NCI-H446 (cell line): Measurements from ENCODE around the gene PPM1J.
"Not testable (repeated sequence)": the region's sequence is repeated elsewhere in the genome, so short reads cannot be mapped to it uniquely, and the experiment has no call there.

Experiments
- DNase-seq, 2 experiments: peaks; one replicate each; lab custom pipeline; 2025; lab: John Stamatoyannopoulos, UW

The PPM1J gene, protein sequence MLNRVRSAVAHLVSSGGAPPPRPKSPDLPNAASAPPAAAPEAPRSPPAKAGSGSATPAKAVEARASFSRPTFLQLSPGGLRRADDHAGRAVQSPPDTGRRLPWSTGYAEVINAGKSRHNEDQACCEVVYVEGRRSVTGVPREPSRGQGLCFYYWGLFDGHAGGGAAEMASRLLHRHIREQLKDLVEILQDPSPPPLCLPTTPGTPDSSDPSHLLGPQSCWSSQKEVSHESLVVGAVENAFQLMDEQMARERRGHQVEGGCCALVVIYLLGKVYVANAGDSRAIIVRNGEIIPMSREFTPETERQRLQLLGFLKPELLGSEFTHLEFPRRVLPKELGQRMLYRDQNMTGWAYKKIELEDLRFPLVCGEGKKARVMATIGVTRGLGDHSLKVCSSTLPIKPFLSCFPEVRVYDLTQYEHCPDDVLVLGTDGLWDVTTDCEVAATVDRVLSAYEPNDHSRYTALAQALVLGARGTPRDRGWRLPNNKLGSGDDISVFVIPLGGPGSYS

GRCh38 chr1:112715264-112716053, at the start of gene PPM1J:
TSS of gene PPM1J (minus strand) at chr1:112715332. CDS start at chr1:112715301, 31 bp downstream.
- peak; percentile 57 to 92 for DNase-seq

DNA sequence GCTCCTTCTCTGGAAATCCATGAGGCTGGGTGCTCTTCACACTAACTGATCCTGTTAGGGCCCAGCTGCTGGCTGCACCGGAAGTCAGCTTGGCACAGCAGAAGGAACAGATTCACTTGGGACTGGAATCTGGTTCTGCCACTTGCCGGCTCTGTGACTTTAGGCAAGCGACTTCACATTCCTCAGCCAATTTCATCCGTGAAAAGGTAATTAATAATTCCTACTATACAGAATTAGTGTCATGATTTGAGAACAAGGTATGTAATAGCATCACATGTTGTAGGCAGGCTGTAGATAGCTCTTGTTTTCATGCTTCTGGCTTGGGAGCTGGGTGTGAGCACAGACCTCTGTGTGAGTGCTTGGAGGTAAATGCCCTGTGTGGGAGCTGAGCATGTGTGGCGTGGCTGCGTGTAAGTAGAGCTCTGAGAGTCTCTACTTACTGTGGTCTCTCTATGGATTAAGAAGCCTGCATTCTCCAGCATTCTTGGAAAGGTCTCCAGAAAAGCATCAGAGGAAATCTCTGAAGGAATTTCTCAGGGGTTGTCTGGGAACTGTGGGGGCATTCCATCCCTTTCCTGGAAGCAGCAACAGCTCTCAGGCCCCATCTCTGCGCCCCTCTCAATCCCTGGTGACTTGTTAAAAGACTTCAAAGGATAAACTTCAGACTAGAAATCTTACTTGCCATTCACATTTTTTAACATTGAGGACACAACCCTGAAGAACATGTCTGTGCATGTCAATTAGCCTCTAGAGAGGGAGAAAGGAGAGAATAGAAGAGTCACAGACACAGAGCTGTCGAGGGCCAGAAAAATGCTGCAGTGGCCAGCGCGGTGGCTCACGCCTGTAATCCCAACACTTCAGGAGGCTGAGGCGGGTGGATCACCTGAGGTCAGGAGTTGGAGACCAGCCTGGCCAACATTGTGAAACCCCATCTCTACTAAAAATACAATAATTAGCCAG, 47.7 kb upstream of the PPM1J start:
- DNase-seq, result no peak

DNA sequence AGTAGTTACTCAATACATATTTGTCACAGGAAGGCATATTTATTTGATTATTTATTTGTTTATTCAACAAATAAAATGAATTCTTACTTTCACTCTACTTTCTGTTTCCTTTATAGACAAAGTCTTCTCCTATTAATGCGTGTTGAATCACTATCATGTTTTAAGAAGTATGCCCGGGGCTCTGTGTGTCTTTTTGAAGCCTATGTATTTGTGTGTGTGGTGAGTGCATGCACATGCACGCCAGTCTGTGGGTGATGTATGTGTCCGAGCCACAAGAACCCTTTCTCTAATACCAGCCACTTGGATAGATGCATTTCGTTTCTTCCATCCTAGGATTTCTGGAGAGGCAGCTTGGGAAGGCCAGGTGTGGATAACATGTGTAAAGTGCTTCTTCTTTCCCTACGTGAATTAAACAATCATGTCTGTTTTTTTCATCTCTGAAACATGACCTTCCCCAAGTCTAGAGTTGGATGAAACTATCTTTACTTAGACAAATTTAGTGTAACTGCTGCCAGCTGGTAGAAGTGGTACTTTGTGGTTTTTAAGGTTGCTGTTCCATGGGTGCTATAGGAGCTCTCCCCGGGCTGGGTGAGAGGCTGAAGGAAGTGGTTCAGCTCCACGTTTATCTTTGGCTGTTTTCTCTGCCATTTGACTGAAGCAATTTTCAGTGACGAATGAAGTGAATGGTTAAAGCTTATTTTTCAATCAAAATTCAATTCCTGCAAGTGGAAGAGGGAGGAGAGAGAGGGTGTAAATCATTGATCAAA, 46.8 kb upstream of the PPM1J start:
- DNase-seq, result no peak

DNA sequence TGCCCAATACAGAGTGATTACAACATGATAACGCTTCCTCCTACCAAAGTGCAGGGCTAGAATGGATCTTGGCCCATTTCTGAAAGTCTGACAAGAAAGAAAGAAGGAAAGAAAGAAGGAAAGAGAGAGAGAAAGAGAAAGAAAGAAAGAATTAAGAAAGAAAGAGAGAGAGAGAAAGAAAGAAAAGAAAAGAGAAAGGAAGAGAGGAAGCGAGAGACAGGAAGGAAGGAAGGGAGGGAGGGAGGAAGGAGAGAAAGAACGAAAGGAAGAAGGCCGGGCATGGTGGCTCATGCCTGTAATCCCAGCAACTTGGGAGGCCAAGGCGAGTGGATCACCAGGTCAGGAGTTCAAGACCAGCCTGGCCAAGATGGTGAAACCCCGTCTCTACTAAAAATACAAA, 44.1 kb upstream of the PPM1J start:
- DNase-seq, result no peak

DNA sequence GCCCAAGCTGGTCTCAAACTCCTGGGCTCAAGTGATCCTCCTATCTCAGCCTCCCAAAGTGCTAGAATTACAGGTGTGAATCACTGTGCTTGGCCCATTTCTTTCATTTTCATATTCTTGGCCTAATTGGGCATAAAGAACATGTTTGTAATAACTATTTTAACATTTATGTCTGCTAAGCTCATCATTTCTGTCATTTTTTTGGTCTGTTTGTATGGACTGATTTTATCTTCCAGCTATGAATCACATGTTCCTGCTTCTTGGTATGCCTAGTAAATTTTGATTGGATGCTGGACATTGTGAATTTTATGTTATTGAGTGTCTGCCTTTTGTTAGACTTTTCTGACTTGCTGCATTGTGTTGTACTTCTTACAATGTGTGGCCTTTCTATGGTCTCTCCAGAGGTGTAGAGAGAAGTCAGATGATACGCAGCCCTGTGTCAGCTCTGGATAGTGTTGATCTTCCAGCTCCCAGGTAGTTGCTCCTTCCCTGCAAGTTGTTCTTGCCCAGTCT, 39.0 kb upstream of the PPM1J start:
- DNase-seq, result no peak

DNA sequence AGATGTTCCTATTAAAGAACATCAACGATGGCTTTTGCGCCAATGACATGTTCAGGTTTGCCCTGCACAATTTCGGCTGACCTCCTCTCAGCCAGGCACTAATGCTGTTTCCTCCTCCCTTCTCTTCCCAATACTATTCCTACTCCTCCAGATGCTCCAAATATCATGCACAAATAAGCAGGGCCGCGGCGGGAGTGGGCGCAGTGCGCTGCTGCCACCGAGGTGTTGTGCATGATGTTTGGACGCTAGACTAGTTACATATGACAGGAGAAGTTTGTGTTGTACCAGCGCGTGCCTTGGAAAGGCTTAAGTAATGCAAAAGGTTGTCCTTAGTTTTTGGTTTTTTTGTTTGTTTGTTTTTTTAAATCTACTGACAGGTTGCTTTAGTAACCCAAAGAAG, 33.3 kb upstream of the PPM1J start:
- DNase-seq, result no peak

GRCh38 chr1:112744009-112744578, 29.0 kb upstream of the PPM1J start:
- DNase-seq, result no peak

- DNase-seq, result no peak
Observed at GRCh38 chr1:112743174-112744008, 28.3 kb upstream of the PPM1J start.

- DNase-seq, result no peak
Observed at GRCh38 chr1:112737573-112737972, 22.4 kb upstream of the PPM1J start.

DNA sequence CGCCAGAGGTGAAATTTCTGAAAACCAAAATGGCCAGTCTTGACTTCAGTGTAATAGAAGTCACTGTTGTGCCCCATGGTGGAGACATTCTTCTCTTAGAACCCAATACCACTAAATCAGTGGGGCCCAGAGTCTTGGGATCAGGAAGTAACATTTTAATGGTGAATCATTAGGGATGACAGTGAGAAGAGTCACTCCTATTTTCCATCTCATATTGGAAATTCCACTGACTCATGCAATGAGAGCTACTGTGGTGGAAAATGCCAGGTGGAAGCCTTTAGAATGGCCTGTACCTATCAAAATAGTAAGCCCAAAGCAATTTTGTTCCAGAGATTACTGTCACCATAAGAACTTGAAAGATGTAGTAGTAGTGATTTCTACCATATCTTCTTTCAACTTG, 20.6 kb upstream of the PPM1J start:
- no peak for DNase-seq

GRCh38 chr1:112731451-112731850, 16.3 kb upstream of the PPM1J start:
- no peak for DNase-seq

DNA sequence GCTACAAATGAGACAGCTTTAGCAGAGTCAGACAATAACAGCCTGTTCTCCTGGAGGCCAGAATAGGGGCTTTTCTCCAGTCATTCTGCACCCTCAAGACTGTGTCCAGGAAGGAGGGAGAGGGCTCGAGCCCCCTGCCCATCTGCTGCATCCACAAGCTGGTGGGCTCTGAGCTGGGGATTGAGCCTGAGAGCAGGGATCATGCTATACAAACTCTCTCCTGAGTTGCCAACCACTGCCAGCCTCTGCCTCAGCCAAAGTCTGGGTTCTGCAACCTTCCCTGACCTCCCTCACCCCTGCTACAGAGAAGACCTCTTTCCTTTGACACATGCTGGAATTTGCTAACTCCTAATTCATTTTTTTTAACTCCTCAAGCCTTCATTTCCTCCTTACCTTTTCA, 14.8 kb upstream of the PPM1J start:
- no peak for DNase-seq

GRCh38 chr1:112729011-112729410, 13.9 kb upstream of the PPM1J start:
- not testable (repeated sequence) for DNase-seq

DNA sequence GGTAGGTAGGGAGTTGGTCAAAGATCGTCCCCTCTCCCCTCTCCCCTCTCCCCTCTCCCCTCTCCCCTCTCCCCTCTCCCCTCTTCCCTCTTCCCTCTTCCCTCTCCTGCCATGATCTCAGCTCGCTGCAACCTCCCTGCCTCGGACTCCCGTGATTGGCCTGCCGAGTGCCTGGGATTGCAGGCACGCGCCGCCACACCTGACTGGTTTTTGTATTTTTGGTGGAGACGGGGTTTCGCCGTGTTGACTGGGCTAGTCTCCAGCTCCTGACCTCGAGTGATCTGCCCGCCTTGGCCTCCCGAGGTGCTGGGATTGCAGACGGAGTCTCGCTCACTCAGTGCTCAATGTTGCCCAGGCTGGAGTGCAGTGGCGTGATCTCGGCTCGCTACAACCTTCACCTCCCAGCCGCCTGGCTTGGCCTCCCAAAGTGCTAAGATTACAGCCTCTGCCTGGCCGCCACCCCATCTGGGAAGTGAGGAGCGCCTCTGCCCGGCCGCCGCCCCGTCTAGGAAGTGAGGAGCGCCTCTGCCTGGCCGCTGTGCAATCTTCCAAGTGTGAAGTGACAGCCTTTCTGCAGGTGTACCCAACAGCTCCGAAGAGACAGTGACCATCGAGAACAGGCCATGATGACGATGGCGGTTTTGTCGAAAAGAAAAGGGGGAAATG, 13.3 kb upstream of the PPM1J start:
- DNase-seq, result not testable (repeated sequence)

- DNase-seq, result no peak
Observed at GRCh38 chr1:112727716-112728115, 12.6 kb upstream of the PPM1J start.

- DNase-seq, result not testable (repeated sequence)
Observed at GRCh38 chr1:112724240-112724639, 9.1 kb upstream of the PPM1J start.

GRCh38 chr1:112723511-112723839, 8.3 kb upstream of the PPM1J start:
- DNase-seq, result no peak

DNA sequence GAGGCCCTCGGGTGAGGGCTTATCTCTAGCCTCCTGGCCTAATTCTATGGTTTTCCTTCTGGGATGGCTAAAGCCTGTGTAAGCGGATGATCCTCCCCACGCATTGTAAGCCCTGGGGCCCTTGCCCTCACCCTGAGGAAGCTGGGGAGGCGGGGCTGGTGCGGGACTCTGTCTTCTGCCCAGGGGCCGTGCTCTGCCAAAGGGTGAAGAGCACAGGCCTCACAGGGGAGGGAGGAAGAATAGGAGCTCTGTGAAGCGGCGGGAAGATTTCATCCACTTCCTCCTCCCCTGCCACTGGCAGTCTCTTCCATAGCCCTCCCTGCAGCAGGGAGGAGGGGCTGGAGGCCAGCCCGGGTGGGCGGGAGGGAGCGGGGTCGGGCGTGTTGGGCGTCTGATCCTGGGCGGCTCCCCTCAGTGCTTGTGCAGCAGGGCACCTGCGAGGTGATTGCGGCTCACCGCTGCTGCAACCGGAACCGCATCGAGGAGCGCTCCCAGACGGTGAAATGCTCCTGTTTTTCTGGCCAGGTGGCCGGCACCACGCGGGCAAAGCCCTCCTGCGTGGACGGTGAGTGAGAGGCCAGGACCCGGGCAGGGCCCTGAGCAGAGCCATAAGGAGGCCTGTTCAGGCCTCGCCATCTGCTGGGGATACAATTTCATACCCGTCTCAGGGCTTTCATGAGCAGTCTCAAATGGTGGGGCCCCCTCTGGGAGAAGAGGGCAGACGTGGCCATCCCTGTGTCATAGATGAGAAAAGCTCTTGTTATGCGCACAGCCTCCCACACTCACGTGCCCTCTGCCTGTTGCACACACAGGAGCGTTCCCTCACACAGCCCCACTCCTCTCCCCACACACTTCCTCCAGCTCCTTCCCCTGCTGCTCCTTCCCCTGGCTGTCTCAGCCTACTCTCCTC, 7.7 kb upstream of the PPM1J start:
- no peak for DNase-seq
